PC-9 (cell line): ENCODE results near the gene GAS7.

Experiments
- CTCF ChIP-seq: fragments of 200-600 bp; sonication (generic); conservative IDR thresholded peaks from 2 replicates; pipeline ENCODE4 v1.6.1; 2017; ENCODE audit warnings: mixed run types, antibody characterized with exemption, mild to moderate bottlenecking, moderate library complexity
- EZH2 ChIP-seq: fragments of 200-600 bp; sonication (generic); IDR thresholded peaks from 2 replicates; pipeline ENCODE4 v1.8.0; 2017; ENCODE audit warnings: antibody characterized with exemption, low read depth

GRCh38 chr17:9998060-9998459 is 200.3 kb downstream of the GAS7 start:
- no peak for TF ChIP-seq CTCF
- no peak for TF ChIP-seq EZH2
